GM08714 (cell line): ENCODE data around the gene ZSCAN21.
A peak's percentile ranks its signal among the peaks of the same experiment; 100 is the strongest.

ENCODE experiments used
- H3K4me3 ChIP-seq: fragments of 200-500 bp; sonication (Bioruptor generic); 2 replicates; pipeline ENCODE4 v1.5.1; 2014; ENCODE audit warnings: mild to moderate bottlenecking, low read length, inconsistent platforms
- ZNF274 ChIP-seq: IDR thresholded peaks from 2 replicates; pipeline ENCODE4 v1.6.1; 2012; ENCODE audit warnings: mild to moderate bottlenecking, low read depth, low read length

Gene ZSCAN21

DNA sequence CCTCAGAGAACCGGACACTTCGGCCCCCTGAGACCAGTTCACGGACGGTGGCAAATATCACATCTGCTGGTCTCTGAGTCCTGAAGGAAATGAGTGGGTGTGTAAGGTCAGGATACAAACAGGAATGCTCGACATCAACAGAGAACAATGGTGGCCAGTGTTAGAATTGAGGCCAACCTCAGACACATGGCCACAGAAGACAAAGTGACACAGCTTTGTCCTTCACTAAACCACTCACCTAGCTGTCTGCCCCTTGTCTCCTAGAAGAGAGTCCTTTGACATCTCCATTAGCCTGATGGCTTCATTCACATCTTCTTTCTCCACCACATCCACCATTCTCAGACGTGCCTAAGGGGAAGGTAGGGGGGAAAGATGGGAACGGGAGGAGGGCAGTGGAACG, 43.5 kb downstream of the ZSCAN21 start:
- TF ChIP-seq ZNF274, result no peak
- no peak overlapping the region for H3K4me3 ChIP-seq

DNA sequence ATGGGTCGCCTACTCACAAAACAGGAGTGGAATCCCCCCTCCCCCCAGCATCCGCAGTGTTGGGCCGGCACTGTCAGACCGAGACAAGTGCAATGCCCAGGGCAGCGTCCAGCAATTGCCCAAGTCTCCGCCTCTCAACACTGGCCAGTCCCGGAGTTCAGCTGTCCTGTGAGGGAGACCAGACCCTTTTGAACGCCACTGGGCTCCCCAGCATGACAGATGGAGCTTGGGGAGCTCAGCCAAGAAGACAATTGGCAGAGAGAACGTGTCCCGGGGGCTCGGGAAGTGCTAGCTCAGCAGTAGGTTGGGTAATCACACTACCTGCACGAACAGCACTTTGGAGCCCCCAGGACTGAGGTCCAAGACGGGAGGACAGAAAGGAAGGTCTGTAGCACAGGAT, 43.9 kb downstream of the ZSCAN21 start:
- no peak for TF ChIP-seq ZNF274
- H3K4me3 ChIP-seq, result no peak overlapping the region

DNA sequence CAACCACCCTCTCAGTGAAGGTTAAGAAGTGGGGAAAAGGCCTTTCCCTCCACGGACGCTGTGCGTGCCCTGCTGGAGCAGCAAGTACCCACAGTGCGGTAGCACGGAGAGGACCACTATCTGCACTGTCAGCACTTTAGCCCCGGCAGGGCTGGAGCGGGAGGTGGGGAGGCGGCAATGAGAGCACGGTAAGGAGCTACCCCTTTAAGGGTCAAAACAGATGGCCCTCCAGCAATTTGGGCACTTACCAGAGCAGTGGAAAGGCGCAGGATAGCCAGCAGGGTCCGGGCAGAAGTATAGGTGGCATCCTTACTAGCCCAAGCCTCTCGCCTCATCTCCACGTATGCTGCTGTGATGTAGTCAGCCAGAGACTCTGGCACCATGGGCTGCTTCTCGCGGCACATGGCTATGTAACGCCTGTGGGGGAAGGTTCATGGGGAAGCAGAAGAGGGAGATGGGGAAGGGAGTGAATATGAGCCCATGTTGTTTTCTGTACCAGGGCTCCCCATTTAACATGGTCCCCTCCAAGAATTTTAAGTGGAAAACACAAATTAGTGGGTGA, 44.4 kb downstream of the ZSCAN21 start:
- no peak overlapping the region for H3K4me3 ChIP-seq
- no peak for TF ChIP-seq ZNF274

DNA sequence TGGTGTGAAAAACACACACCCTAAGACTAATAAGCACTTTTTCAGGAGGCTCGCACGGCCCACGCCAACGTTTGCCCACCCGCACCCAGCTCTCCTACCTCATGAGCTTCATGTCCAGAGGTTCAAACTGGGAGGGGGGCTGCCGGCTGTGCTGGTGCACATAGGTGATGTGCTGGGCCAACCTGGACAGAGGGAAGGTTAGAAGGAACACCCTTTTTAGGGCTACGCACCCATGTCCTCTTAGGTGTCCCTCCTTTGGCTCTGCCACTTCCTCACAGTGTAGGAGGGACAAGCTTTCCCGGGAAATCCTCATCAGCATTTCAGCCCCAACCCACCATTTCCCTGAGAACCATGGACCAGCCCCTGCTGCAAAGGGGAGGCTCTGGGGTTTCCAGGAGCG, 45.7 kb downstream of the ZSCAN21 start:
- no peak overlapping the region for H3K4me3 ChIP-seq
- TF ChIP-seq ZNF274, result no peak

GRCh38 chr7:100095704-100096103, 46.1 kb downstream of the ZSCAN21 start:
- H3K4me3 ChIP-seq, result no peak overlapping the region
- no peak for TF ChIP-seq ZNF274

DNA sequence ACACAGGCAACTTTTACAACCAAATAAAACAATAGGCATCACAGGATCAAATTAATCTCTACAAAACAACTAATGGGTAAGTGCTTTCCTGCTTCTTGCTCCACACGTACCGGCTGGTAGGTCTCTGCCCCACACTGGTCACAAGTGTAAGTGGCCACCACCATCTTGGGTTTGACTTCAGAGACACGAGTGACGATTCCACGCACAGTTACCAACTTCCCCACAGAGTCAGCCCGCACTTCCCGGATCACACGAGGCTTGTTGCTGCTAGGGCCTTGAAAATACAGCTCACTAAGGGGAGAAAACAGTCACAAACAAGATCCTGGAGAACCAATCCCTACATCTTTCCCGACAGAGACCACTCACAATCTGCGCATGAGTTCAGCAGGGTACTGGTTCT, 49.3 kb downstream of the ZSCAN21 start:
- no peak for TF ChIP-seq ZNF274
- no peak overlapping the region for H3K4me3 ChIP-seq

DNA sequence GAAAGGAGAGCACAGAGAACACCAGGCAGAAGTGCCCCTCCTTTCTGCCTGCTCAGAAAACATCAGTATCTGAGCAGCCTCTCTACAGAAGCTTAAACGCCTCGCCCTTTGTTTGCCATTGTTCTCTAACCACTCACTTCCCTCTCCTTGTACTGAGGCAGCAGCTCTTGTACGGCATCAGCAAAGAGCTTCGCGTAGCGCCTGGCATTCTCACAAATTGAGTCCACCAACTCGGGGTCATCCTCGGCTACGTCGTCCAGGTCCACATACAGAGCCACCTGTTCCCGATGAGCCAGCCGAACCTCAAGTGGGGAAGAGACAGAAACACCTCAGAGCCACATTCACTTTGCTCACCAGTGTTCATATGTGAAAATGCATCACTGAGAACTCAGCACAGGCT, 49.9 kb downstream of the ZSCAN21 start:
- TF ChIP-seq ZNF274, result no peak
- H3K4me3 ChIP-seq, result peak overlapping the region; percentile 88

- peak overlapping the region; percentile 88 for H3K4me3 ChIP-seq
- no peak for TF ChIP-seq ZNF274
These were observed 50.9 kb downstream of the ZSCAN21 start for GRCh38 chr7:100100420-100101015.

DNA sequence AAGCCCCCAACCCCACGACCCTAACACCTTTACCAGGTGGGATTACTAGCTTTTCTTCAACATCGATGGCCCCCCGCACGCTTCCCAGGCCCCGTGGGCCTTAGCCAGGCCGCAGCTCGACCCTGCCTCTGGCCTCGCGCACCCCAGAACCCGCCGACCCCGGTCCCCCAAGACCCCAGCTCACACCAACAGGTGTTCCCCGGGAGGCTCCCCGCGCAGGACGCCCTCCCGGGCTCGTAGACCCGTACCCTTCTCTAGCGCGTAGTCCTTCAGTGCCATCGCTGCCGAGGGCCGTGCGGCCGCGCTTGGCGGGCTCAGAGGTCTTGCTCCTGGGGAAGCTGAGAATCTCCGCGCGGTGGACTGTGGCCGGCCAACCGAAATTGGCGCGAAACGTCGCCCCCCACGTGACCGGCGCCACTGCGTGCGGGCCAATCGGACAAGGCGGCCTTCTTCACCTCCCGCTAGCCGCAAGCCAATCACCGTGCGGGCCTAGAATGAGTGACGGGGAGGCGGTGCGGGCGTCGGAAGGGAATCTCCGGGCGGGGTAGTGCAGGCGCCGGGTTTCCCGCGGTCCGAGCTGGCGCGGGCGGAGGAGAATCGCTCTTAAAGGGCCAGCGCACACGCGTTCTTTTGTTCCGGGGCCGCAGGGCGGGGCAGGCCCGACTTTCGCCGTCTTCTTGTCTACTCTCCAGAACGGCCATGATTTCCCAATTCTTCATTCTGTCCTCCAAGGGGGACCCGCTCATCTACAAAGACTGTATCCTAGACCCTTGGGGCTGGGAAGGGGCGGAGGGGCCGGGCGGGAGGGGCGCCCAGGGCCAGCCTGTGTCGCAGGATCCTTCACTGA, 51.7 kb downstream of the ZSCAN21 start, which contains the start of the genes AP4M1 and MCM7:
Gene AP4M1, plus strand, starts transcription at position 628 of the 847 bp plus-strand sequence. Its CDS starts 72 bp downstream, at position 700.
Gene MCM7, minus strand, starts transcription at position 382 of the 847 bp plus-strand sequence. Its CDS starts 103 bp downstream, at position 279.
- peak within 1 kb of the TSS; percentile 88 for H3K4me3 ChIP-seq
- TF ChIP-seq ZNF274, result no peak

DNA sequence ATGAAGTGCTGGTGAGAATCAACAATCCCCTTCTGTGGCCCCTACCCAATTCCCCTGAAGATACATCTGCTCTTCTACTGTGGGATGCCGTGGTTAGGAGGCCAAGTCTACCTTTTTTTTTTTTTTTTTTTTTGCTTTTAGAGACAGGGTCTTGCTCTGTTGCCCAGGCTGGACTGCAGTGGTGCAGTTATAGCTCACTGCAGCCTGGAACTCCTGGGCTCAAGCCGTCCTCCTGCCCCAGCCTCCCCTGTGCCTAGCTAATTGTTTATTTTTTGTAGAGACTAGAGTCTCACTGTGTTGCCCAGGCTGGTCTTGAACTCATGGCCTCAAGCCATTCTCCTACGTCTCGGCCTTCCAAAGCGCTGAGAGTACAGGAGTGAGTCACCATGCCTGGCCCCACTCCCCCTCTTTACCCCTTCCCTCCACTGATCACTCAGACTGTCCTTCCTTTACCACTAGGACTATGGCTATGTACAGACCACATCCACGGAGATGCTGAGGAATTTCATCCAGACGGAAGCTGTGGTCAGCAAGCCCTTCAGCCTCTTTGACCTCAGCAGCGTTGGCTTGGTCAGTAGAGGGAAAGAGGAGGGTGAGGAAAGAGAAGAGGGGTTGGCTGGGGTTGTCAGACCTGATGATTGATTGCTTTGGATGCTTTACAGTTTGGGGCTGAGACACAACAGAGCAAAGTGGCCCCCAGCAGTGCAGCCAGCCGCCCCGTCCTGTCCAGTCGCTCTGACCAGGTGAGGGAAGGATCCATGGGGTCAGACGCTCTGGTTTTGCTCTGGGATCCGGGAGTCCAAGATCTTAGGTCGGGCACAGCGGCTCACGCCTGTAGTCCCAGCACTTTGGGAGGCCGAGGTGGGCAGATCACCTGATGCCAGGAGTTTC, 53.6 kb downstream of the ZSCAN21 start:
- TF ChIP-seq ZNF274, result no peak
- H3K4me3 ChIP-seq, result no peak overlapping the region

DNA sequence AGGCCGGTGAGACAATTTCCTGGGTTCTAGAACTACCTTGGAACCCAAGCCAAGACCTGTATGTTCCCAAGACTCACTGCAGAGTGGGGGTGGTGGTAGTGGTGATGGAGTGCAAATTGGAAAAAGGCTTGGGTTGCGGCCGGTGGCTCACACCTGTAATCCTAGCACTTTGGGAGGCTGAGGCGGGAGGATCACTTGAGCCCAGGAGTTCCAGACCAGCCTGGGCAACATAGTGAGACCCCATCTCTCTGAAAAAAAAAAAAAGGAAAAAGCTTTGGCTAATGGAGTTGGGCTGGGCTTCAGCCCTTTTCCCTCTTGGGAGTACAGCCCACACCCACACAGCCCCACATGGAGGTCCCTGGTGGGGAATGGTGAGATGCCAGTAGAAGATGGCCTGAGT, 56.0 kb downstream of the ZSCAN21 start:
- H3K4me3 ChIP-seq, result no peak overlapping the region
- no peak for TF ChIP-seq ZNF274

DNA sequence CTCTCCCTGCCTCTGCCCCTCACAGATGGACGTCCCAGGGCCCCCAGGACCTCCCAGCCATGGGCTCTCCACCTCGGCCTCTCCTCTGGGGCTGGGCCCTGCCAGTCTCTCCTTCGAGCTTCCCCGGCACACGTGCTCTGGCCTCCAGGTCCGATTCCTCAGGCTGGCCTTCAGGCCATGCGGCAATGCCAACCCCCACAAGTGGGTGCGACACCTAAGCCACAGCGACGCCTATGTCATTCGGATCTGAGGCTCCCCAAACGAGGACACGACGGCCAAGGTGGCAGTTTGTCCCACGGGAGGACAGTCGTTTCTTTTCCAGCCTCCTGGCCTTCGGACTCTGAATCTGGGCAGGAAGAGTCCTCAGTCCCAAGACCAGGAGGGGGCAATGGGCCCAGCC, 57.1 kb downstream of the ZSCAN21 start:
- no peak for TF ChIP-seq ZNF274
- no peak overlapping the region for H3K4me3 ChIP-seq

GRCh38 chr7:100107125-100107737, 57.7 kb downstream of the ZSCAN21 start:
- no peak for TF ChIP-seq ZNF274

More at GRCh38 chr7:100107125-100107737, 57.7 kb downstream of the ZSCAN21 start:
- H3K4me3 ChIP-seq, result no peak overlapping the region
